Transverse colon (tissue), 4 donors: ENCODE results near the gene C20orf96.
"Not testable (repeated sequence)": the region's sequence is repeated elsewhere in the genome, so short reads cannot be mapped to it uniquely, and the experiment has no call there.

Source experiments
- EP300 ChIP-seq: sonication (generic); formaldehyde crosslinking; IDR thresholded peaks from one replicate; pipeline ENCODE4 v1.6.1; 2017; ENCODE audit warnings: antibody characterized with exemption, low read depth
- POLR2A ChIP-seq: fragments of 450-650 bp; IDR thresholded peaks from one replicate; pipeline ENCODE4 v1.6.1; 2016; ENCODE audit warnings: antibody characterized with exemption, mild to moderate bottlenecking, moderate library complexity
- POLR2AphosphoS5 ChIP-seq, 3 donors: sonication (generic); formaldehyde crosslinking; IDR thresholded peaks; one replicate each; pipeline ENCODE4 v1.6.1; 2016; ENCODE audit warnings: antibody characterized with exemption in 3 of 3
- TF ChIP-seq, protein P1 (sequence below), 5 experiments: fragments of 200-600 bp in 3 of 5; fragments of 450-650 bp in 2 of 5; sonication (generic) in 3 of 5; IDR thresholded peaks; 1 replicate in 2 of 5; 2 replicates in 3 of 5; pipeline ENCODE4 v1.5.1; 2016 to 2017; ENCODE audit warnings: antibody characterized with exemption in 5 of 5, inconsistent platforms in 3 of 5, mild to moderate bottlenecking in 2 of 5, moderate library complexity in 1 of 5

DNA sequence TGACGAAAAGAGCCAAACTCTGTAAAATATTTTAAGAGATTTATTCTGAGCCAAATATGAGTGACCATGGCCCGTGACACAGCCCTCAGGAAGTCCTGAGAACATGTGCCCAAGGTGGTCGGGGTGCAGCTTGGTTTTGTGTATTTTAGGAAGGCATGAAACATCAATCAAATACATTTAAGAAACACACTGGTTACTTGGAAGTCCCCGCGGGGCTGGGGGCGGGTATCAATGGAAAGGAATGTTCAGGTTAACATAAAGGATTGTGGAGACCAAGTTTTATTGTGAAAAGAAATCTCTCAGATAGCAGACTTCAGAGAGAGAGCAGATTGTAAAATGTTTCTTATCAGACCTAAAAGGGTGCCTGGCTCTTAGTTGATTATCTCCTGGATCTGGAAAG lies 37.1 kb downstream of the C20orf96 start:
- TF ChIP-seq, protein P1, sequence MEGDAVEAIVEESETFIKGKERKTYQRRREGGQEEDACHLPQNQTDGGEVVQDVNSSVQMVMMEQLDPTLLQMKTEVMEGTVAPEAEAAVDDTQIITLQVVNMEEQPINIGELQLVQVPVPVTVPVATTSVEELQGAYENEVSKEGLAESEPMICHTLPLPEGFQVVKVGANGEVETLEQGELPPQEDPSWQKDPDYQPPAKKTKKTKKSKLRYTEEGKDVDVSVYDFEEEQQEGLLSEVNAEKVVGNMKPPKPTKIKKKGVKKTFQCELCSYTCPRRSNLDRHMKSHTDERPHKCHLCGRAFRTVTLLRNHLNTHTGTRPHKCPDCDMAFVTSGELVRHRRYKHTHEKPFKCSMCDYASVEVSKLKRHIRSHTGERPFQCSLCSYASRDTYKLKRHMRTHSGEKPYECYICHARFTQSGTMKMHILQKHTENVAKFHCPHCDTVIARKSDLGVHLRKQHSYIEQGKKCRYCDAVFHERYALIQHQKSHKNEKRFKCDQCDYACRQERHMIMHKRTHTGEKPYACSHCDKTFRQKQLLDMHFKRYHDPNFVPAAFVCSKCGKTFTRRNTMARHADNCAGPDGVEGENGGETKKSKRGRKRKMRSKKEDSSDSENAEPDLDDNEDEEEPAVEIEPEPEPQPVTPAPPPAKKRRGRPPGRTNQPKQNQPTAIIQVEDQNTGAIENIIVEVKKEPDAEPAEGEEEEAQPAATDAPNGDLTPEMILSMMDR (IDR thresholded peaks at IDR 0.05) = not testable (repeated sequence)
- not testable (repeated sequence) for TF ChIP-seq POLR2AphosphoS5 (IDR thresholded peaks at IDR 0.05); POLR2A; EP300
